NCI-H510A (cell line): ENCODE data around the gene SKI.
A peak's percentile ranks its signal among the peaks of the same experiment; 100 is the strongest.

ENCODE experiments used
- DNase-seq: peaks from one replicate; lab custom pipeline; 2025; lab: John Stamatoyannopoulos, UW

The SKI gene

DNA sequence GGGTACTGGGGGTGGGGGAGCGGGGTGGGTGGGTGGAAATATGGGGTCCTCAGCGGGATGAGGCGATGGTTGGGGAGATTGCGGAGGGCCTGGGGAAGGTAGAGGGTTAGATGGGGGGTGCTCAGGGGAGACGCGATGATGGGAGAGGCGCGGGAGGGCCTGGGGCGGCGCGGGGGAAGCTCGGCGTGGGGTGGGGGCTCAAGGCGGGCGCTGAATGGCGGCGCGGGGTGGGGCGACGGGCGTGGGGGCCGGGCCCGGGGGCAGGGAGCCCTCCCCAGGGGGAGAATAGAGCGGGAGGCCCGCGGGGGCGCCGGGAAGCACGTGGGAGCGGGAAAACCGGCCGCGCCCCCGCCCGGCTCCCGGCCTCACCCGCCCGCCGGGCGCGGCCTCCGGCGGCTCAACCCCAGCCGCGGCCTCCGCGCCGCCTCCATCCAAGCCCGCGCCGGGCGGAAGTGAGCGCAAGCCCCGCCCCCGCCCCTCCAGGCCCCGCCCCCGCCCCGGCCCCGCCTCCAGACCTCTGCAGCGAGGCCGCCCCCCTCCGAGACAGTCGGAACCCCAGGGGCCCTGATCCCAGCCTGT lies 33.7 kb upstream of the SKI start, which contains the start of gene FAAP20:
Gene FAAP20 (minus strand): TSS at position 454 of the 579 bp plus-strand sequence. CDS start 23 bp downstream, at position 431.
- peak; percentile 61 for DNase-seq

DNA sequence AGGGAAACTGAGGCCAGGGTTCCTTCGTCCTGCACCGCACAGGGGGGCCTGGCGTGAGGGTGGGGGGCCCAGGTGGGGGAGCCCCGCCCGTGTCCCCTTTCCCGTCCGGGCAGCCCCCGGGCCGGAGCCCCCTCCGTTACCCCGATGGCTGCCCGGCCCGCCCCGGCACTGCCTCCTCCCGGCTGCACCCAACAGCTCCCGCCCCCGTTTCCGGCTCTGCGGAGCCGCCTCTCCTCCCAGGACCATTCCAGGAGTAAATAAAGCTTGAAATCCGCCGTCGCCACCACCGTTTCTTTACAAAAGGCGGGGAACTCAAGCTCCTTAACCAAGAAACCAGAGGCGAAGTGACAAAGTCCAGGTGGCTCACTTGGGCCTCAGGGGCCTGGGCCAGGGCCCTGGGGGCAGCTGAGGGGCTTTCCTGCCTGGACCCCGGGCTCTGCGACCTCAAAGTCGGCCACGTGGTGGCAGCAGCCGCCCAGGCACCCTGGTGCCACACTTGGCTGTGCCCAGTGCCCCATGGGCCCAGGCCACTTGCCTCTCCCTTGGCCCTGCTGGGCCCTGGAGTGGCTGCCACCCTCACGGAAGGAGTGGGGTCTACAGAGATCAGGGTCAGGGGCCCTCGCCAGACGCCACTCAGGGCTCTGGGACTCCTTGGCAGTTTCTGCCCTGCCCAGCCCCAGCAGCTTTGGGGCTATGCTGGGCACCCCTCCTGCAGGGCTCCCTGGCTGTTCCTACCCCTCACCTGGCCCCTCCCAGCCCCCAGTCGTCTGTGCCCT lies 33.0 kb upstream of the SKI start:
- DNase-seq: peak; percentile 90

GRCh38 chr1:2195785-2196184 lies 32.3 kb upstream of the SKI start:
- DNase-seq: no peak

GRCh38 chr1:2196901-2197638 lies 31.0 kb upstream of the SKI start:
- DNase-seq: no peak

GRCh38 chr1:2197707-2198165 lies 30.4 kb upstream of the SKI start:
- DNase-seq: no peak

DNA sequence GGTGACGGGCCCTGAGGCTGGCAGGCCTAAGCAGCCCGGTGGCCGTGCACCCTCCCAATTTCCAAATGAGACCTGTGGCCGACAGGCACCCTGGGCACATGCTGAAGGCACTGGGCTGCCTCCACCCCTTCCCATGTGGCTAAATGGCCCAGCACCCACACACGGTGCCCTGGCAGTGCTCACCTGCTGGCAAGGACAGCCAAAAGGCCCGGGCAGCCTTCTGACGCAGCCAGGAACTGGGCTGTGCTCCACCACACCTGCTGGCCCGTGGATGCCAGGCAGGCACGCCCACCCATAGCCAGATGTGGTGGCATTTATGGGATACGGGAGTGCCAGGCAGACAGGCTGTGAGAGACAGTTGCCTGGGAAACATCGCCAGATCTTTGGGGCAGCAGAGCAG lies 29.5 kb upstream of the SKI start:
- no peak for DNase-seq

DNA sequence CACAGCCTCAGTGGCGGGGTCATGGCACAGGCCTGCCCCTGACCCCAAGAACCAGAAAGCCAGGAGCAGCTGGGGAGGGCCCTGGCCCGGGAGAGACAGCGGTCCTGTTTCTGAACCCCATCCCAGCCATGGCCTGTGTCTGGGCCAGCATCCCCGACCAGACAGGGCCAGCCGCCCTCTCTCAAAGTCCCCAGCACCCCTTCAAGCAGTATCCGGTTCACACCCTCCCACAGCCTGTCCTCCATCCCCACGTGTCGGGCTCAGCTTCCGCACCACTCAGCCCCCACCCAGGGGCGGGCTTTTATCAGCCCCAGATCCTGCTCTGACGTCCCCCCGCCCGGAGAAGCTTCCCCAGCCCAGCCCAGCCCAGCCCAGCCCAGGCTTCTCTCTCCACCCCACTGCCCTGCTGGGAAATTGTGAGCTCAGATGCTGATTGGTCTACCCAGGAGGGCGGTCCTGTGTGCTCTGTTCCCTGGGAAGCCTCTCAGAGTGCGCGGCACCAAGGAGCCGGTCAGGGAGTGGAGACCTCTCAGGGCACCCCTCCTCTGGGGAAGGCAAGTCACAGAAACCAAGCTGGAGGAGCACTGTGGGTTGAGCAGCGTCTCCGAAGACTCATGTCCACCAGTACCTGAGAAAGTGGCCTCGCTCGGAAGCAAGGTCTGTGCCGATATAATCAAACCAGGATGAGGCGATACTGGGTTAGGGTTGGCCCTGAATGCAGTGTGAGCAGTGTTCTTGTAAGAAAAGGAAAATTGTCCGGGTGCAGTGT lies 28.9 kb upstream of the SKI start:
- peak; percentile 89 for DNase-seq

GRCh38 chr1:2200308-2200943 lies 27.7 kb upstream of the SKI start:
- DNase-seq: no peak

- DNase-seq: no peak
Measured at GRCh38 chr1:2201062-2201461, 27.1 kb upstream of the SKI start.

DNA sequence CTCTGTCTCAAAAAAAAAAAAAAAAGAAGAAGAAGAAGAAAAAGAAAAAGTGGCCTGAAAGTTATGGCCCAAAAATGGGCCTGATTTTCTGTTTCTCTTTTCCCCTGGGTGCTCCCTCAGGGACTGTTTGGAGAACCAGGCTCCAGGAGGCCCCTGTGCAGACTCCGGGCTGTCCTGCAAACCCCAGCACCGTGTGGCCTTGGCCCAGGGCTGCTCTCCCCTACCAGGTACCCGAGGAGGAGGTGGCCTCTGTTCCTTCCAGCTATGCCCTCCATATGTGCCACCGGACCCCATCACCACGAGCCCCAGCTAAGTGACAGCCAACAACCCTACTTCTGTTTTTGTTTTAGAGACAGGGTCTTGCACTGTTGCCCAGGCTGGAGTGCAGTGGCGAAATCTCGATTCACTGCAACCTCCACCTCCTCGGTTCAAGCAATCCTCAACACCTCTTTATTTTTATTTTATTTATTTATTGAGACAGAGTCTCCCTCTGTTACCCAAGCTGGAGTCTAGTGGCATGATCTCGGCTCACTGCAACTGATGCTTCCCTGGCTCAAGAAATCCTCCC lies 26.0 kb upstream of the SKI start:
- no peak for DNase-seq

DNA sequence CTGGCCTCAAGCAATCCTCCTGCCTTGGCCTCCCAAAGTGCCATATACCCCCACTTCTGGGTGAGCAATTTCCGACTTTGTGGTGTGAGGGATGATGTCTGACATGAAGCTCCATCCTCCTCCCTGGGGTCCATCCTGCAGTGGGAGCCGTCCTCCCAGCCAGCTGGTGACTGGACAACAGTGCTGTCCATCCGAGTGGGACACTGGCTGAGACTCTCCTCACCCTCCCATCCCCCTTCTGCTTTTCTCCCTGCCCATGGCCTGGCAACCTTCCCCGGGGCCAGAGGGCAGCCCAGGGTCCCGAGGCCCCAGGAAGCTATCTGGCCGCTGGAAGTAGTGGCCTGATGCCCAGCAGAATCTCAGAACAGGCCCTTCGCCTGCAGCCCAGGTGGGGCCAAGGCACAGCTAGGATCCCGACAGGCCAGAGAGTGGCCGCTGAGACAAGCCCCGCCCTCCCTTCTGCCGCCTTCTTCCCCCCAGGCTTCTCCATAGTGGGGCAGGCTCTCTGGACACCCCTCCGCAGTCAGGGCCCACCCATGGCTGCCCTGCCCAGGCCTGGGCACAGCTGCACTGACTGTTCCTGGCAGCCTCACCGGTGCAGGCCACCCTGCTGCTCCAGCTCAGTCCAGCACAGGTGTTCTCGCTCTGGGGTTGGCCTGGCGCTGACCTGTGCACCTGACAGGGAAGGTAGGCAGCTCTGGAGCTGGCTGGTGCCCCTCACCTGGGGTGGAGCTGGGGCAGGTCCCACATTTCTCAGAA lies 25.1 kb upstream of the SKI start:
- DNase-seq: no peak

DNA sequence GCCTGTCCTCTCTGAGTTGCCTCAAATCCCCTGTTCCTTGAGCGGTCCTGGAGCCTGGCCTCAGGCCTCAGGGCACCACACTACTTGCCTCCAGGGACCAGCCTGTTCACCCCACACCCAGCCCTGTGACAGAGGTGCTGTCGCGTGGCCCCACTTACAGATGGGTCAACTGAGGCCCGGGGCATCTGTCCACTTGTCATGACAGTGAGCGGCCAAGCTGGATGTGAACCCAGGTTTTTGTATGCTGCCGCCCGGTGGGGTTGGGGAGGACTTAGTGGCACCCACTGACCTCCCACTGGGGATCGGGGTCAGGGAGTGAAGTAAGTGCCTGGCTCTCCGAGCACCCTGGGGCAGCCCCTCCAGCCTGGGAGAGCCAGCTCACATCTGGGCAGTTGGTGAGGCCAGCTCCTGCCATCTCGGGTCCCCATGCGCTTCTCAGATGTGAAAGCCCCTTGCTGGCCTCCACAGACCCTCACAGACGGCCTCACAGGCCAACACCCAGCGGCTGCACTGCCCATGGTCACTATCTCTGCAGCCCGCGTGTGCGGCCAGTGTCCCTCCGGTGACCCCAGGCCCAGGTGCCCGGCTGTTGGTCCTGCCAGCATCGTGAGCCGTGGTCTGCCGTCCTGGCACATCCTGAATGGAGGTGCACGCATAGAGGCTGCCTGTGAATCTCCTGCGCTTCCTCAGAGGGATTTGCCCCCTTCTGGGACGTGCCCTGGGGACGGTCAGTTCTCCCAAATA lies 24.3 kb upstream of the SKI start:
- DNase-seq: no peak

DNA sequence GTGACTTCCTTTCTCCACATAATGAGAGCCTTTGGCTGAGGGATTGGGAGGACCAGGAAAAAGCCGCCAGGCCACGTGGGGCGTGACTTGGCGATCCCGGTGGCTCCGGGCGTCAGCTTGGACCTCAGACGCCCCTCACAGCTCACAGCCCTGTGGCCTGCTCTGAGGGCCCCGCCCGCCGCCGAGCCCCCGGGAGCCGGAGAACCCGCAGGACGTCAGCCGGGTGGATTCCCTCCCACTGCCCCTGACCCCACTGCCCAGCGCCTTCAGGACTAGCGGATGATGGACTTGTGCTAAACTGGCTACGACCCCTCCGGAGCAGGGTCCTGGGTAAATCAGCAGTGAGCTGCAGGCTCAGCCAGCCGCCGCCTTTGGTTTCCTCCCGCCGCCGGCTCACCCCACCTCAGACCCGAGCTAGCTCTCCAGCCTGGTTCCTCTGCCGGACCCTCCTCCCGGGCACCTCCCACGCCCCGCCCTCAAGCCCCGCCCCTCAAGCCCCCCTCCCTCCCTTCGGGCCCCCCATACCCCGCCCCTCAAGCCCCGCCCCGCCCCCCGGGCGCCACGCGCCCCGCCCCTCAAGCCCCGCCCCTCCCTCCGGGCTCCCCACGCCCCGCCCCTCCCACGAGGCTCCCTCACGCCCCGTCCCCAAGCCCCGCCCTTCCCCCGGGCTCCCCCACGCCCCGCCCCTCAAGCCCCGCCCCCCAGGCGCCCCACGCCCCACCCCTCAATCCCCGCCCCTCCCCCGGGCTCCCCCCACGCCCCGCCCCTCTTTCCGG lies 23.5 kb upstream of the SKI start:
- peak; percentile 72 for DNase-seq

- peak; percentile 80 for DNase-seq
Measured at GRCh38 chr1:2205191-2205952, 22.7 kb upstream of the SKI start.

GRCh38 chr1:2206813-2207487 lies 21.2 kb upstream of the SKI start:
- DNase-seq: no peak

GRCh38 chr1:2208309-2209239 lies 19.5 kb upstream of the SKI start:
- DNase-seq: no peak
